ENCODE results near the gene SEMA5A. TPM values are rescaled to one million over a fixed set of nuclear protein-coding genes. Genes with fewer than 3 reads are reported as not detected.

SEMA5A gene
- total RNA-seq, 1 experiment from 2014 or later = 9.3 TPM

GRCh38 chr5:9351546-9351945 is 194.3 kb downstream of the SEMA5A start (continued):
- TF ChIP-seq MAX (CRISPR knock-in tag; IDR thresholded peaks at IDR 0.05) = no peak

- DNase-seq (ENCODE audit: low spot score) (no peak), ATAC-seq (no peak)
- ChIA-PET POLR2A (no interaction called here), CTCF (no interaction called here)
- Mint-ChIP-seq H3K27ac (no peak overlapping the region), H3K27me3 (ENCODE audit: low read depth) (no peaks in the 10 kb centered on the region), H3K4me1 (no peaks in the 10 kb centered on the region), H3K36me3 (no peaks in the 10 kb centered on the region), H3K9me3 (no peaks in the 10 kb centered on the region), H3K4me3 (no peak overlapping the region)
- TF ChIP-seq, protein P1, sequence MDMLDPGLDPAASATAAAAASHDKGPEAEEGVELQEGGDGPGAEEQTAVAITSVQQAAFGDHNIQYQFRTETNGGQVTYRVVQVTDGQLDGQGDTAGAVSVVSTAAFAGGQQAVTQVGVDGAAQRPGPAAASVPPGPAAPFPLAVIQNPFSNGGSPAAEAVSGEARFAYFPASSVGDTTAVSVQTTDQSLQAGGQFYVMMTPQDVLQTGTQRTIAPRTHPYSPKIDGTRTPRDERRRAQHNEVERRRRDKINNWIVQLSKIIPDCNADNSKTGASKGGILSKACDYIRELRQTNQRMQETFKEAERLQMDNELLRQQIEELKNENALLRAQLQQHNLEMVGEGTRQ (CRISPR knock-in tag; IDR thresholded peaks at IDR 0.05) = no peak
- TF ChIP-seq CREB1 (CRISPR knock-in tag; IDR thresholded peaks at IDR 0.05) = no peak
- TF ChIP-seq GRHL2 (CRISPR knock-in tag; IDR thresholded peaks at IDR 0.05; ENCODE audit: insufficient replicate concordance, severe bottlenecking) = no peak
Observed at GRCh38 chr5:9350301-9350797, 195.5 kb downstream of the SEMA5A start.

DNA sequence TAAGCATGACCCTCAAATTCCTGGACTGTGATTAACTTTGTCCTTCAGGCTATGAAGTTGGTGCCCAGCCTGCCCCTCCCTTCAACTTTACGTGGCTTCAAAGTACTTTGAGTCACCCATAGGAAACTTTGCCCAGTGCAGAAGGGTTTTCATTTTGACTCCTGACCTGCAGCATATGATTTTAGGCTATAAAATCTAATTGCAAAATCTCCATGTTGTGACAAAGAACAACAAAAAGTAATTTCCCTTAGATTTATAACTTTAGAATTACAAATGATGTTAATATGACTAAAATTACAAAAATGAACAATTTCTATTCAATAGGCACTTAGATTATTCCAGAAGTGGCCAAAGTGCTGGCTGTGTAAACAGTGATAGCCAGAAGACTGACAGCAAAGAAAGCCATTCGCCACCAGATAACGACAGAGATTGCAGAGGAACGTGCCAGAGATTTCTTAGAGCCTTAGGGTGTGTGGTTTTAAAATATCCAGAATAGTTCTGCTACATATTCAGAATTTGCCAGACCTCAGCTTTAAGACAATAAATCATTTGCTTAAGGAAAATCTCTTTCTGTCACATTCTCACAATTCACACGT is 197.4 kb downstream of the SEMA5A start:
- Mint-ChIP-seq H3K36me3 (no peaks in the 10 kb centered on the region), H3K4me3 (no peak overlapping the region), H3K27ac (no peak overlapping the region), H3K27me3 (ENCODE audit: low read depth) (no peaks in the 10 kb centered on the region), H3K9me3 (no peaks in the 10 kb centered on the region), H3K4me1 (no peaks in the 10 kb centered on the region)
- no peak for TF ChIP-seq OVOL2 (CRISPR knock-in tag; IDR thresholded peaks at IDR 0.05; ENCODE audit: borderline replicate concordance)
- no peak for TF ChIP-seq ZNF423 (CRISPR knock-in tag; IDR thresholded peaks at IDR 0.05)
- no peak for TF ChIP-seq NFYB (CRISPR knock-in tag; conservative IDR thresholded peaks at IDR 0.05; ENCODE audit: low read depth)
- no peak for TF ChIP-seq EMX1 (CRISPR knock-in tag; IDR thresholded peaks at IDR 0.05)
- TF ChIP-seq ZNF281 (CRISPR knock-in tag; IDR thresholded peaks at IDR 0.05) = no peak
- TF ChIP-seq ZNF121 (CRISPR knock-in tag; IDR thresholded peaks at IDR 0.05) = no peak
- no peak for TF ChIP-seq PREB (CRISPR knock-in tag; IDR thresholded peaks at IDR 0.05; ENCODE audit: borderline replicate concordance)
- ChIA-PET POLR2A (no interaction called here), CTCF (no interaction called here)
- DNase-seq (ENCODE audit: low spot score) (no peak), ATAC-seq (no peak)

DNA sequence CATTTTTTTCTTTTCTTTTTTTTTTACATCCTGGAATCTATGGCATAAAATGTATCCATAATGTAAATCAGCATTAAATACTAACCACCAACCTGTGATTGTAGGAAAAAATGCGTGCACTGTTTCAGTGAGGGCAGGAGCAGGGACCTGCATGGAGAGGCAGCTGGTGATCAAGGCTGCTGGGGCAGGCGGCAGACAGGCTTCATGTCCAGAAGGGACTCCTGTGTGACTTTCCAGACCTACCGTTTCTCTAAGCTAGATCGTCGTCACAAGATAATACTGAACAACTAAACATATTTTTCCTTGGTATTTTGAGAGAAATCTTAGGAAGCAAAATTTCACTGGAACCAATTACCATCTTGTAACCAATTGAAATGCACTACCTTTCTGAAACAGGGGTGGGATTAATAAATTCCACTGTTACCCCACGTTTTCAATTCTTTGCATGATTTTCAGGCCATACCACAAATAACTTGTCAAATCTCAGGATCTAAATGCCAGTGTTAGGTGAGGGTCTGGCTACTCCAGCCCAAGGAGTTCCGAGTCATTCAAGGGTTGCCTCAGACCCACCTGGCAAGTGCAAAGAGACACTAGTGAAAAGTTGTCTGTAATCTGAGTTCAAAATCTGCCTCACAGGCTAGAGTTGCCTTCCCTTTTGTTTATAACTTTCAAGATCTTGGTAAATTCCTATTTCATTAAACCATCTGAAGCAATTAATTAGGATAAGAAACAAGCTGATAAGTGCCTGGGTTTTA is 198.2 kb downstream of the SEMA5A start:
- ChIA-PET POLR2A (no interaction called here), CTCF (interaction anchor here (1.3 kb wide), 1 partner anchor 14 kb away, joined by 3 read pairs; no protein-coding TSS in a partner anchor)
- no peaks in the 10 kb centered on the region for H3K27me3 Mint-ChIP-seq (ENCODE audit: low read depth)
- H3K27ac Mint-ChIP-seq = no peak overlapping the region
- no peaks in the 10 kb centered on the region for H3K4me1 Mint-ChIP-seq
- ATAC-seq = no peak
- no peak for TF ChIP-seq ZNF423 (CRISPR knock-in tag; IDR thresholded peaks at IDR 0.05)
- no peak for DNase-seq (ENCODE audit: low spot score)
- no peaks in the 10 kb centered on the region for H3K36me3 Mint-ChIP-seq
- H3K4me3 Mint-ChIP-seq = no peak overlapping the region
- H3K9me3 Mint-ChIP-seq = no peaks in the 10 kb centered on the region

Data from WTC11 (cell line).